ENCODE results near the gene RBMS2. TPM values are rescaled to one million over a fixed set of nuclear protein-coding genes. Genes with fewer than 3 reads are reported as not detected.

Gene RBMS2
- total and polyA plus RNA-seq, 10 of the 15 experiments (the other 5 are each of a cell fraction or from before 2014, with no cell fraction given), result 0.56 to 7.1 (median 2.4) TPM

GRCh38 chr12:56474389-56474788 lies 47.2 kb upstream of the RBMS2 start:
- H3K27me3 ChIP-seq (replicated peaks in 1 of 2; ENCODE audit: control insufficient read depth in 2 of 2, insufficient read depth in 2 of 2, low read length in 1 of 2), result no peaks in the 10 kb centered on the region
- H3K4me2 ChIP-seq (ENCODE audit: control insufficient read depth, insufficient read depth), result no peak overlapping the region
- peaks cover 21% of the 10 kb centered on the region for H3K79me2 ChIP-seq (ENCODE audit: control insufficient read depth, insufficient read depth, low read length)
- ChIA-PET RAD21 (ENCODE audit: unreplicated experiment) (interaction anchor here (1.5 kb wide), 1 partner anchor 10 kb away, joined by 5 read pairs; no protein-coding TSS in a partner anchor), POLR2A (interaction anchor here (0.5 to 1.0 kb wide), 3 partner anchors 14 to 304 kb away, joined by 3 to 8 read pairs (median 6); no protein-coding TSS in a partner anchor), SMC1A (ENCODE audit: uncharacterized antibody, unreplicated experiment) (interaction anchor here (1.3 kb wide), 1 partner anchor 22 kb away, joined by 3 read pairs; no protein-coding TSS in a partner anchor), CTCF (interaction anchor here (1.1 to 1.8 kb wide), 2 partner anchors 10 to 282 kb away, joined by 4 to 5 read pairs; no protein-coding TSS in a partner anchor)
- in situ Hi-C loops (cut with MboI) (no loop called here), intact Hi-C loops (cut with micrococcal nuclease; ENCODE audit: unreplicated experiment) (no loop called here)
- ATAC-seq (no peak), FAIRE-seq (no peak), DNase-seq (ENCODE audit: low read depth, low spot score) (no peak)
- BruUV-seq (replicated peaks), result no TSS peak
- peaks cover 0 to 7% of the 10 kb centered on the region in 2 experiments; a peak in 2 of 4 replicates for H3K36me3 ChIP-seq (ENCODE audit: control insufficient read depth in 2 of 2, insufficient read depth in 2 of 2, low read length in 1 of 2)
- peaks cover 3% of the 10 kb centered on the region; the same call in 1 of the 2 replicates for H4K20me1 ChIP-seq (ENCODE audit: control insufficient read depth, insufficient read depth)
- H2AFZ ChIP-seq (ENCODE audit: control insufficient read depth, low read depth, low read length), result no peak overlapping the region
- no peak overlapping the region for H3K9ac ChIP-seq (ENCODE audit: control insufficient read depth, insufficient read depth, low read length)
- TF ChIP-seq NR2C2 (IDR thresholded peaks at IDR 0.05; ENCODE audit: borderline replicate concordance, control insufficient read depth, insufficient read length, low read depth) (no peak), POLR2A (IDR thresholded peaks at IDR 0.05; ENCODE audit: low read depth, low read length) (peak; percentile 51)
- H3K4me1 ChIP-seq (ENCODE audit: control insufficient read depth, insufficient read depth, low read length), result peaks cover 15% of the 10 kb centered on the region
- WGBS (ENCODE audit: insufficient coverage, insufficient replicate concordance, low lambda C conversion rate, missing lambda C conversion rate), result 93% methylated on average over 9 of the region's 9 CpGs
- H3K27ac ChIP-seq (ENCODE audit: control insufficient read depth, insufficient read depth), result no peak overlapping the region
- H3K4me3 ChIP-seq, result no peak overlapping the region
- H3K9me3 ChIP-seq (replicated peaks; ENCODE audit: control insufficient read depth, insufficient read depth, low read length), result no peaks in the 10 kb centered on the region

- CTCF ChIA-PET, result no interaction called here
- no peak overlapping the region for H3K4me3 ChIP-seq
- no peaks in the 10 kb centered on the region for H3K9me3 ChIP-seq (replicated peaks; ENCODE audit: control insufficient read depth, insufficient read depth, low read length)
- in situ Hi-C loops (cut with MboI), result no loop called here
- H2AFZ ChIP-seq (ENCODE audit: control insufficient read depth, low read depth, low read length), result no peak overlapping the region
- no peaks in the 10 kb centered on the region for H3K27me3 ChIP-seq (replicated peaks in 1 of 2; ENCODE audit: control insufficient read depth in 2 of 2, insufficient read depth in 2 of 2, low read length in 1 of 2)
- no peak overlapping the region for H3K27ac ChIP-seq (ENCODE audit: control insufficient read depth, insufficient read depth)
- H3K9ac ChIP-seq (ENCODE audit: control insufficient read depth, insufficient read depth, low read length), result no peak overlapping the region
- no peak for DNase-seq (ENCODE audit: low read depth, low spot score)
- no TSS peak for BruUV-seq (replicated peaks)
- no peak overlapping the region for H3K4me2 ChIP-seq (ENCODE audit: control insufficient read depth, insufficient read depth)
- H3K4me1 ChIP-seq (ENCODE audit: control insufficient read depth, insufficient read depth, low read length), result peaks cover 14% of the 10 kb centered on the region
- WGBS (ENCODE audit: insufficient coverage, insufficient replicate concordance, low lambda C conversion rate, missing lambda C conversion rate), result 96% methylated on average over 6 of the region's 6 CpGs
- H3K79me2 ChIP-seq (ENCODE audit: control insufficient read depth, insufficient read depth, low read length), result peaks cover 7% of the 10 kb centered on the region
- SMC1A ChIA-PET (ENCODE audit: uncharacterized antibody, unreplicated experiment), result no interaction called here
- POLR2A ChIA-PET, result interaction anchor here (0.6 kb wide), 1 partner anchor 104 kb away, joined by 5 read pairs; no protein-coding TSS in a partner anchor
- RAD21 ChIA-PET (ENCODE audit: unreplicated experiment), result interaction anchor here (0.6 kb wide), 1 partner anchor 289 kb away, joined by 3 read pairs; no protein-coding TSS in a partner anchor
- H3K36me3 ChIP-seq (ENCODE audit: control insufficient read depth in 2 of 2, insufficient read depth in 2 of 2, low read length in 1 of 2), result peaks cover 0 to 4% of the 10 kb centered on the region in 2 experiments; a peak in 2 of 4 replicates
- ATAC-seq, result no peak
- H4K20me1 ChIP-seq (ENCODE audit: control insufficient read depth, insufficient read depth), result peaks cover 3% of the 10 kb centered on the region; the same call in 1 of the 2 replicates
- FAIRE-seq, result no peak
- intact Hi-C loops (cut with micrococcal nuclease; ENCODE audit: unreplicated experiment), result no loop called here
- TF ChIP-seq PRDM15 (CRISPR knock-in tag; IDR thresholded peaks at IDR 0.05) (no peak), ESRRA (IDR thresholded peaks at IDR 0.05; ENCODE audit: low read length) (no peak), BCLAF1 (IDR thresholded peaks at IDR 0.05) (no peak), FOXK2 (IDR thresholded peaks at IDR 0.05) (no peak), RAD51 (IDR thresholded peaks at IDR 0.05) (no peak), ASH2L (IDR thresholded peaks at IDR 0.05; ENCODE audit: borderline replicate concordance, low read depth) (no peak), IRF5 (IDR thresholded peaks at IDR 0.05; ENCODE audit: borderline replicate concordance) (no peak)
Measured at GRCh38 chr12:56476143-56476542, 45.5 kb upstream of the RBMS2 start.
